ENCODE results near the gene PELI2.

PELI2 gene

GRCh38 chr14:56153267-56153666 is 35.1 kb downstream of the PELI2 start:
- DNase-seq = no peak
- Histone ChIP-seq H3K36me3 (no peaks in the 10 kb centered on the region), H3K4me1 (no peaks in the 10 kb centered on the region; the same call in 1 of the 2 replicates), H3K4me3 (ENCODE audit: low read depth, low read length) (no peak overlapping the region), H3K27me3 (no peaks in the 10 kb centered on the region), H3K9me3 (no peaks in the 10 kb centered on the region)
- TF ChIP-seq, protein P1, sequence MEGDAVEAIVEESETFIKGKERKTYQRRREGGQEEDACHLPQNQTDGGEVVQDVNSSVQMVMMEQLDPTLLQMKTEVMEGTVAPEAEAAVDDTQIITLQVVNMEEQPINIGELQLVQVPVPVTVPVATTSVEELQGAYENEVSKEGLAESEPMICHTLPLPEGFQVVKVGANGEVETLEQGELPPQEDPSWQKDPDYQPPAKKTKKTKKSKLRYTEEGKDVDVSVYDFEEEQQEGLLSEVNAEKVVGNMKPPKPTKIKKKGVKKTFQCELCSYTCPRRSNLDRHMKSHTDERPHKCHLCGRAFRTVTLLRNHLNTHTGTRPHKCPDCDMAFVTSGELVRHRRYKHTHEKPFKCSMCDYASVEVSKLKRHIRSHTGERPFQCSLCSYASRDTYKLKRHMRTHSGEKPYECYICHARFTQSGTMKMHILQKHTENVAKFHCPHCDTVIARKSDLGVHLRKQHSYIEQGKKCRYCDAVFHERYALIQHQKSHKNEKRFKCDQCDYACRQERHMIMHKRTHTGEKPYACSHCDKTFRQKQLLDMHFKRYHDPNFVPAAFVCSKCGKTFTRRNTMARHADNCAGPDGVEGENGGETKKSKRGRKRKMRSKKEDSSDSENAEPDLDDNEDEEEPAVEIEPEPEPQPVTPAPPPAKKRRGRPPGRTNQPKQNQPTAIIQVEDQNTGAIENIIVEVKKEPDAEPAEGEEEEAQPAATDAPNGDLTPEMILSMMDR (IDR thresholded peaks at IDR 0.05; ENCODE audit: low read depth, low read length) = no peak

DNA sequence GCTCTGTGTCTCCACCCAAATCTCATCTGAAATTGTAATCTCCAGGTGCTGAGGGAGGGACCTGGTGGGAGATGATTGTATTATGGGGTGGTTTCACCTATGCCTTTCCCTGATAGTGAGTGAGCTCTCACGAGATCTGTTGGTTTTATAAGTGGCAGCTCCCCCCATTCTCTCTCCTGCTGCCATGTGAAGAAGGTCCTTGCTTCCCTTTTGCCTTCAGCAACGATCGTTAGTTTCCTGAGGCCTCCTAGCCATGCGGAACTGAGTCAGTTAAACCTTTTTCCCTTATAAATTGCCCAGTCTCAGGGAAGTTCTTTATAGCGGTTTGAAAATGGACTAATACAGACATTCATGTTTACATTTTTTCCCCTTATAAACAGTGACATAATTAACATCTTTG is 36.1 kb downstream of the PELI2 start:
- TF ChIP-seq, protein P1 (IDR thresholded peaks at IDR 0.05; ENCODE audit: low read depth, low read length) = no peak
- Histone ChIP-seq H3K4me1 (no peaks in the 10 kb centered on the region), H3K9me3 (no peaks in the 10 kb centered on the region; the same call in 1 of the 2 replicates), H3K27me3 (no peaks in the 10 kb centered on the region), H3K4me3 (ENCODE audit: low read depth, low read length) (no peak overlapping the region), H3K36me3 (no peaks in the 10 kb centered on the region)
- no peak for DNase-seq

DNA sequence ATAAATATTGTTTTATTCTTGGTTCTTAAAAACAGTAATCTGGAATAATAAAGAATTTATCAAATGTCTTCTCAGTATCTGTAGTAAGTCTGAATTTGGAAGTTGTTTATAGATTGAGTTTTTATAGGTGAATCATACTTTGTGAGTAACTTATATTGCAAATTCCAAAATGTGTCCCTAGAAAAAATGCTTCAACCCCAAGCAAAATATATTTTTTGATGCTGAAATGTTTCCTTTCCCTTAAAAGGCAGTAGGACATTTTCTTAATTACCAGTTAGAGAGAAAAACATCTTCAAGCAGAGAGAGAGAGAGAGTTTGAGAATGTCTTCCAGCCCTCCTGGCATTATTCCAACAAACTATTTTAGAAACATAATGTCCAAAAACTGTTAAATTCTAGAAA is 37.9 kb downstream of the PELI2 start:
- Histone ChIP-seq H3K4me3 (ENCODE audit: low read depth, low read length) (no peak overlapping the region), H3K4me1 (no peaks in the 10 kb centered on the region), H3K36me3 (no peaks in the 10 kb centered on the region), H3K9me3 (no peaks in the 10 kb centered on the region; the same call in 1 of the 2 replicates), H3K27me3 (no peaks in the 10 kb centered on the region)
- TF ChIP-seq, protein P1 (IDR thresholded peaks at IDR 0.05; ENCODE audit: low read depth, low read length) = no peak
- DNase-seq = no peak

- Histone ChIP-seq H3K4me3 (ENCODE audit: low read depth, low read length) (no peak overlapping the region), H3K27me3 (no peaks in the 10 kb centered on the region), H3K4me1 (no peaks in the 10 kb centered on the region), H3K36me3 (no peaks in the 10 kb centered on the region), H3K9me3 (no peaks in the 10 kb centered on the region; the same call in 1 of the 2 replicates)
- DNase-seq = no peak
- TF ChIP-seq, protein P1 (IDR thresholded peaks at IDR 0.05; ENCODE audit: low read depth, low read length) = no peak
These were observed 40.9 kb downstream of the PELI2 start for GRCh38 chr14:56159066-56159465.

- DNase-seq = no peak
- Histone ChIP-seq H3K4me1 (no peaks in the 10 kb centered on the region), H3K27me3 (no peaks in the 10 kb centered on the region), H3K4me3 (ENCODE audit: low read depth, low read length) (no peak overlapping the region), H3K9me3 (no peaks in the 10 kb centered on the region; the same call in 1 of the 2 replicates), H3K36me3 (no peaks in the 10 kb centered on the region)
- TF ChIP-seq, protein P1 (IDR thresholded peaks at IDR 0.05; ENCODE audit: low read depth, low read length) = no peak
These were observed 41.9 kb downstream of the PELI2 start for GRCh38 chr14:56160088-56160487.

GRCh38 chr14:56161658-56162057 is 43.4 kb downstream of the PELI2 start:
- no peaks in the 10 kb centered on the region; the same call in 1 of the 2 replicates for H3K9me3 ChIP-seq
- no peaks in the 10 kb centered on the region for H3K36me3 ChIP-seq
- H3K4me3 ChIP-seq (ENCODE audit: low read depth, low read length) = no peak overlapping the region
- no peaks in the 10 kb centered on the region for H3K27me3 ChIP-seq
- TF ChIP-seq, protein P1 (IDR thresholded peaks at IDR 0.05; ENCODE audit: low read depth, low read length) = no peak
- no peak for DNase-seq
- no peaks in the 10 kb centered on the region for H3K4me1 ChIP-seq

Measured in BE2C (cell line).